ENCODE measurements around the gene SPINK4.

Gene SPINK4

GRCh38 chr9:33220681-33221567 is 19.0 kb upstream of the SPINK4 start:
- no peak overlapping the region for H3K4me3 ChIP-seq (ENCODE audit: low read length)
- no peaks in the 10 kb centered on the region for H3K9me3 ChIP-seq (ENCODE audit: low read length)
- H3K36me3 ChIP-seq (ENCODE audit: insufficient read depth, low read length) = no peaks in the 10 kb centered on the region
- peaks cover 15% of the 10 kb centered on the region for H3K27me3 ChIP-seq (ENCODE audit: insufficient read depth, low read length)
- H3K4me1 ChIP-seq (ENCODE audit: insufficient read depth, low read length) = no peaks in the 10 kb centered on the region
- no peak overlapping the region for H2AFZ ChIP-seq (ENCODE audit: low read depth, low read length)

- no peak overlapping the region for H3K4me3 ChIP-seq (ENCODE audit: low read length)
- H3K4me1 ChIP-seq (ENCODE audit: insufficient read depth, low read length) = no peaks in the 10 kb centered on the region
- no peak overlapping the region for H2AFZ ChIP-seq (ENCODE audit: low read depth, low read length)
- peaks cover 15% of the 10 kb centered on the region for H3K27me3 ChIP-seq (ENCODE audit: insufficient read depth, low read length)
- no peaks in the 10 kb centered on the region for H3K36me3 ChIP-seq (ENCODE audit: insufficient read depth, low read length)
- no peaks in the 10 kb centered on the region for H3K9me3 ChIP-seq (ENCODE audit: low read length)
Observed at GRCh38 chr9:33221568-33221884, 18.4 kb upstream of the SPINK4 start.

GRCh38 chr9:33222031-33222430 is 17.9 kb upstream of the SPINK4 start:
- H3K27me3 ChIP-seq (ENCODE audit: insufficient read depth, low read length) = peaks cover 15% of the 10 kb centered on the region
- no peak overlapping the region for H2AFZ ChIP-seq (ENCODE audit: low read depth, low read length)
- H3K9me3 ChIP-seq (ENCODE audit: low read length) = no peaks in the 10 kb centered on the region
- no peak overlapping the region for H3K4me3 ChIP-seq (ENCODE audit: low read length)
- no peaks in the 10 kb centered on the region for H3K36me3 ChIP-seq (ENCODE audit: insufficient read depth, low read length)
- no peaks in the 10 kb centered on the region for H3K4me1 ChIP-seq (ENCODE audit: insufficient read depth, low read length)

GRCh38 chr9:33223696-33224095 is 16.3 kb upstream of the SPINK4 start:
- H3K4me1 ChIP-seq (ENCODE audit: insufficient read depth, low read length) = no peaks in the 10 kb centered on the region
- H2AFZ ChIP-seq (ENCODE audit: low read depth, low read length) = no peak overlapping the region
- H3K27me3 ChIP-seq (ENCODE audit: insufficient read depth, low read length) = peaks cover 14% of the 10 kb centered on the region
- H3K4me3 ChIP-seq (ENCODE audit: low read length) = no peak overlapping the region
- H3K9me3 ChIP-seq (ENCODE audit: low read length) = no peaks in the 10 kb centered on the region
- H3K36me3 ChIP-seq (ENCODE audit: insufficient read depth, low read length) = no peaks in the 10 kb centered on the region

- no peaks in the 10 kb centered on the region for H3K9me3 ChIP-seq (ENCODE audit: low read length)
- H3K27me3 ChIP-seq (ENCODE audit: insufficient read depth, low read length) = peaks cover 14% of the 10 kb centered on the region
- H2AFZ ChIP-seq (ENCODE audit: low read depth, low read length) = no peak overlapping the region
- H3K36me3 ChIP-seq (ENCODE audit: insufficient read depth, low read length) = no peaks in the 10 kb centered on the region
- no peak overlapping the region for H3K4me3 ChIP-seq (ENCODE audit: low read length)
- no peaks in the 10 kb centered on the region for H3K4me1 ChIP-seq (ENCODE audit: insufficient read depth, low read length)
Observed at GRCh38 chr9:33225319-33226147, 14.4 kb upstream of the SPINK4 start.

GRCh38 chr9:33227008-33227398 is 13.0 kb upstream of the SPINK4 start:
- H3K9me3 ChIP-seq (ENCODE audit: low read length) = no peaks in the 10 kb centered on the region
- H3K4me1 ChIP-seq (ENCODE audit: insufficient read depth, low read length) = no peaks in the 10 kb centered on the region
- peaks cover 7% of the 10 kb centered on the region for H3K27me3 ChIP-seq (ENCODE audit: insufficient read depth, low read length)
- no peak overlapping the region for H2AFZ ChIP-seq (ENCODE audit: low read depth, low read length)
- no peaks in the 10 kb centered on the region for H3K36me3 ChIP-seq (ENCODE audit: insufficient read depth, low read length)
- H3K4me3 ChIP-seq (ENCODE audit: low read length) = no peak overlapping the region

GRCh38 chr9:33227741-33228140 is 12.2 kb upstream of the SPINK4 start:
- H3K4me1 ChIP-seq (ENCODE audit: insufficient read depth, low read length) = no peaks in the 10 kb centered on the region
- no peak overlapping the region for H2AFZ ChIP-seq (ENCODE audit: low read depth, low read length)
- H3K9me3 ChIP-seq (ENCODE audit: low read length) = no peaks in the 10 kb centered on the region
- H3K36me3 ChIP-seq (ENCODE audit: insufficient read depth, low read length) = no peaks in the 10 kb centered on the region
- H3K4me3 ChIP-seq (ENCODE audit: low read length) = no peak overlapping the region
- peaks cover 7% of the 10 kb centered on the region for H3K27me3 ChIP-seq (ENCODE audit: insufficient read depth, low read length)

- H3K4me3 ChIP-seq (ENCODE audit: low read length) = no peak overlapping the region
- peaks cover 7% of the 10 kb centered on the region for H3K27me3 ChIP-seq (ENCODE audit: insufficient read depth, low read length)
- H3K9me3 ChIP-seq (ENCODE audit: low read length) = no peaks in the 10 kb centered on the region
- no peak overlapping the region for H2AFZ ChIP-seq (ENCODE audit: low read depth, low read length)
- no peaks in the 10 kb centered on the region for H3K4me1 ChIP-seq (ENCODE audit: insufficient read depth, low read length)
- no peaks in the 10 kb centered on the region for H3K36me3 ChIP-seq (ENCODE audit: insufficient read depth, low read length)
Observed at GRCh38 chr9:33228606-33229005, 11.4 kb upstream of the SPINK4 start.

GRCh38 chr9:33229359-33230114 is 10.4 kb upstream of the SPINK4 start:
- Histone ChIP-seq H3K4me3 (ENCODE audit: low read length) (no peak overlapping the region), H2AFZ (ENCODE audit: low read depth, low read length) (no peak overlapping the region), H3K4me1 (ENCODE audit: insufficient read depth, low read length) (no peaks in the 10 kb centered on the region), H3K36me3 (ENCODE audit: insufficient read depth, low read length) (no peaks in the 10 kb centered on the region), H3K27me3 (ENCODE audit: insufficient read depth, low read length) (peaks cover 7% of the 10 kb centered on the region), H3K9me3 (ENCODE audit: low read length) (no peaks in the 10 kb centered on the region)

- H3K4me3 ChIP-seq (ENCODE audit: low read length) = no peak overlapping the region
- H3K4me1 ChIP-seq (ENCODE audit: insufficient read depth, low read length) = no peaks in the 10 kb centered on the region
- peaks cover 7% of the 10 kb centered on the region for H3K27me3 ChIP-seq (ENCODE audit: insufficient read depth, low read length)
- H3K9me3 ChIP-seq (ENCODE audit: low read length) = no peaks in the 10 kb centered on the region
- H3K36me3 ChIP-seq (ENCODE audit: insufficient read depth, low read length) = no peaks in the 10 kb centered on the region
- H2AFZ ChIP-seq (ENCODE audit: low read depth, low read length) = no peak overlapping the region
Observed at GRCh38 chr9:33230756-33231622, 9.0 kb upstream of the SPINK4 start.

GRCh38 chr9:33231623-33231942 is 8.4 kb upstream of the SPINK4 start:
- Histone ChIP-seq H3K9me3 (ENCODE audit: low read length) (no peaks in the 10 kb centered on the region), H3K36me3 (ENCODE audit: insufficient read depth, low read length) (no peaks in the 10 kb centered on the region), H3K4me3 (ENCODE audit: low read length) (no peak overlapping the region), H3K27me3 (ENCODE audit: insufficient read depth, low read length) (peaks cover 9% of the 10 kb centered on the region), H3K4me1 (ENCODE audit: insufficient read depth, low read length) (no peaks in the 10 kb centered on the region), H2AFZ (ENCODE audit: low read depth, low read length) (no peak overlapping the region)

- H3K27me3 ChIP-seq (ENCODE audit: insufficient read depth, low read length) = peaks cover 9% of the 10 kb centered on the region
- no peak overlapping the region for H3K4me3 ChIP-seq (ENCODE audit: low read length)
- no peaks in the 10 kb centered on the region for H3K4me1 ChIP-seq (ENCODE audit: insufficient read depth, low read length)
- no peaks in the 10 kb centered on the region for H3K36me3 ChIP-seq (ENCODE audit: insufficient read depth, low read length)
- H2AFZ ChIP-seq (ENCODE audit: low read depth, low read length) = no peak overlapping the region
- no peaks in the 10 kb centered on the region for H3K9me3 ChIP-seq (ENCODE audit: low read length)
Observed at GRCh38 chr9:33232815-33233214, 7.2 kb upstream of the SPINK4 start.
